ENCODE results near the gene CSTA.

- no peak for TF ChIP-seq CREB1 (IDR thresholded peaks at IDR 0.05; ENCODE audit: low read depth)
- no peak for TF ChIP-seq TCF12 (IDR thresholded peaks at IDR 0.05; ENCODE audit: low read depth)
- no peak for TF ChIP-seq TAF1 (IDR thresholded peaks at IDR 0.05; ENCODE audit: low read depth)
- TF ChIP-seq EP300 (IDR thresholded peaks at IDR 0.05; ENCODE audit: borderline replicate concordance) = no peak
- TF ChIP-seq REST (IDR thresholded peaks at IDR 0.05; ENCODE audit: low read depth) = no peak
- no peak for TF ChIP-seq EGR1 (IDR thresholded peaks at IDR 0.05)
- no peak for TF ChIP-seq FOXM1 (IDR thresholded peaks at IDR 0.05; ENCODE audit: borderline replicate concordance, low read depth)
- TF ChIP-seq RAD21 (IDR thresholded peaks at IDR 0.05; ENCODE audit: low read depth) = no peak
- TF ChIP-seq MAX (IDR thresholded peaks at IDR 0.05) = no peak
- TF ChIP-seq YY1 (IDR thresholded peaks at IDR 0.05; ENCODE audit: low read depth) = no peak
- no peak for TF ChIP-seq CEBPB (IDR thresholded peaks at IDR 0.05)
- TF ChIP-seq TEAD4 (IDR thresholded peaks at IDR 0.05) = no peak
- TF ChIP-seq ZBTB7A (IDR thresholded peaks at IDR 0.05; ENCODE audit: low read depth) = no peak
- no peak for TF ChIP-seq NFIC (IDR thresholded peaks at IDR 0.05)
Observed at GRCh38 chr3:122307094-122307687, 17.9 kb upstream of the CSTA start.

Measured in Ishikawa (cell line).